PC-3 (cell line): Measurements from ENCODE around the gene SUN1.

Experiments
- CTCF ChIP-seq: fragments of 300-600 bp; sonication (generic); conservative IDR thresholded peaks from 2 replicates; pipeline ENCODE4 v1.5.1; 2017; ENCODE audit warnings: antibody characterized with exemption, low read depth, mild to moderate bottlenecking, low read length
- EZH2 ChIP-seq: fragments of 300-600 bp; sonication (generic); IDR thresholded peaks from one replicate; pipeline ENCODE4 v1.6.1; 2017; ENCODE audit warnings: antibody characterized with exemption, mild to moderate bottlenecking, low read length; ENCODE audit not compliant: unreplicated experiment
- EZH2phosphoT487 ChIP-seq: fragments of 300-600 bp; sonication (generic); IDR thresholded peaks from 2 replicates; pipeline ENCODE4 v1.6.1; 2018; ENCODE audit warnings: mild to moderate bottlenecking, antibody characterized with exemption, low read length, borderline replicate concordance

GRCh38 chr7:895451-896052 lies 63.3 kb downstream of the SUN1 start:
- no peak for TF ChIP-seq CTCF
- no peak for TF ChIP-seq EZH2
- TF ChIP-seq EZH2phosphoT487, result no peak
